GM23338 (cell line): ENCODE measurements around the gene SPINDOC. TPM values are rescaled to one million over a fixed set of nuclear protein-coding genes. Genes with fewer than 3 reads are reported as not detected.

ENCODE experiments used
- ATAC-seq: fragments of 200-7000 bp; cut with Tn5 transposase; 3 replicates; pipeline ENCODE4 v1.9.1; 2020
- DNase-seq: peaks from one replicate; pipeline ENCODE4 v3.0.0-alpha.2; 2015; ENCODE audit warnings: low spot score
- H2AFZ ChIP-seq: fragments of 200-600 bp; sonication (generic); 2 replicates; pipeline ENCODE4 v1.8.0; 2016; ENCODE audit warnings: antibody characterized with exemption, mild to moderate bottlenecking, moderate library complexity
- H3F3A ChIP-seq: fragments of 200-600 bp; sonication (generic); replicated peaks from 2 replicates; pipeline ENCODE4 v1.8.0; 2017; ENCODE audit warnings: antibody characterized with exemption, mixed run types, low read depth
- H3K27ac ChIP-seq: fragments of 200-600 bp; sonication (generic); 2 replicates; pipeline ENCODE4 v1.6.1; 2016; ENCODE audit warnings: low read depth
- H3K27me3 ChIP-seq: fragments of 200-600 bp; sonication (generic); 2 replicates; pipeline ENCODE4 v1.8.0; 2016; ENCODE audit warnings: mild to moderate bottlenecking, mixed run types, moderate library complexity; ENCODE audit not compliant: insufficient read depth
- H3K36me3 ChIP-seq: fragments of 200-600 bp; sonication (generic); 2 replicates; pipeline ENCODE4 v1.8.0; 2016; ENCODE audit warnings: mild to moderate bottlenecking; ENCODE audit not compliant: insufficient read depth
- H3K4me1 ChIP-seq: fragments of 200-600 bp; sonication (generic); 2 replicates; pipeline ENCODE4 v1.8.0; 2016; ENCODE audit warnings: mild to moderate bottlenecking, moderate library complexity; ENCODE audit not compliant: insufficient read depth
- H3K4me2 ChIP-seq: fragments of 200-600 bp; sonication (generic); 2 replicates; pipeline ENCODE4 v1.7.1; 2017; ENCODE audit warnings: mixed run types
- H3K4me3 ChIP-seq: fragments of 200-600 bp; sonication (generic); 2 replicates; pipeline ENCODE4 v1.6.1; 2016; ENCODE audit warnings: mixed run types
- H3K79me2 ChIP-seq: fragments of 200-600 bp; sonication (generic); replicated peaks from 2 replicates; pipeline ENCODE4 v1.8.0; 2017; ENCODE audit warnings: mild to moderate bottlenecking; ENCODE audit not compliant: insufficient read depth
- H3K9me2 ChIP-seq: fragments of 200-600 bp; sonication (generic); 2 replicates; pipeline ENCODE4 v1.8.0; 2017; ENCODE audit not compliant: insufficient read depth
- H4K20me1 ChIP-seq: fragments of 200-600 bp; sonication (generic); replicated peaks from 2 replicates; pipeline ENCODE4 v1.8.0; 2017; ENCODE audit warnings: mild to moderate bottlenecking; ENCODE audit not compliant: insufficient read depth
- H3K27ac Mint-ChIP-seq: 2 replicates; pipeline ENCODE4 v1.8.0; 2020; ENCODE audit warnings: inconsistent platforms, mild to moderate bottlenecking, moderate library complexity, mixed read lengths
- H3K27me3 Mint-ChIP-seq: 3 replicates; pipeline ENCODE4 v1.8.0; 2022; ENCODE audit warnings: low read depth, mild to moderate bottlenecking, moderate library complexity, mixed read lengths, inconsistent platforms; ENCODE audit not compliant: insufficient read depth, poor library complexity
- H3K36me3 Mint-ChIP-seq: 3 replicates; pipeline ENCODE4 v1.8.0; 2021; ENCODE audit warnings: low read depth, mild to moderate bottlenecking, inconsistent platforms, moderate library complexity, mixed read lengths
- H3K4me1 Mint-ChIP-seq: 3 replicates; pipeline ENCODE4 v1.8.0; 2020; ENCODE audit warnings: mild to moderate bottlenecking, inconsistent platforms, mixed read lengths
- H3K4me3 Mint-ChIP-seq: 3 replicates; pipeline ENCODE4 v1.8.0; 2021; ENCODE audit warnings: moderate library complexity, mild to moderate bottlenecking, inconsistent platforms, mixed read lengths
- H3K9me3 Mint-ChIP-seq: 3 replicates; pipeline ENCODE4 v1.8.0; 2020; ENCODE audit warnings: moderate library complexity, mild to moderate bottlenecking, inconsistent platforms, mixed read lengths
- CTCF ChIP-seq, 2 experiments: fragments of 200-600 bp in 1 of 2; sonication (generic) in 1 of 2; conservative IDR thresholded peaks; 2 replicates each; pipeline versions ENCODE4 v1.5.1 to v1.6.1; 2016 to 2017; ENCODE audit warnings: antibody characterized with exemption in 2 of 2, low read depth in 2 of 2, mild to moderate bottlenecking in 2 of 2, moderate library complexity in 1 of 2
- POLR2AphosphoS5 ChIP-seq: IDR thresholded peaks from 2 replicates; pipeline ENCODE4 v1.6.1; 2016; ENCODE audit warnings: antibody characterized with exemption, low read depth
- STAT1 ChIP-seq: IDR thresholded peaks from one replicate; pipeline ENCODE4 v1.6.1; 2016; ENCODE audit warnings: antibody characterized with exemption; ENCODE audit not compliant: unreplicated experiment
- ZNF331 ChIP-seq: fragments of 250-450 bp; sonication (Bioruptor Pico); IDR thresholded peaks from 2 replicates; pipeline ENCODE4 v1.5.0; 2020; ENCODE audit warnings: low read depth, mild to moderate bottlenecking, moderate library complexity
- long read RNA-seq: library from polyadenylated mRNA; unstranded; transcript quantifications from one replicate; pipeline ENCODE4 v2.0.0, GENCODE V29; 2020; ENCODE audit not compliant: unreplicated experiment
- polyA plus RNA-seq: library from polyadenylated mRNA; unstranded; fragments of >200 nt; fragmentation: Nextera tagmentation; extraction: Ambion mirVana; gene quantifications from 2 replicates; pipeline ENCODE4 v1.2.1, GENCODE V29; 2016
- total RNA-seq: library from RNA; depleted of rRNA; stranded (reverse); fragments of >200 nt; shearing (Covaris generic); gene quantifications from 2 replicates; pipeline ENCODE4 v1.2.3, GENCODE V29; 2014; rRNA removed

SPINDOC gene
- 65.5 and 84.7 TPM in 2 replicates for total RNA-seq
- 9.4 and 12.9 TPM in 2 replicates for polyA plus RNA-seq
- long read RNA-seq, partial matches to known transcripts = 0 of 1 reads
- long read RNA-seq, other reads (novel, unspliced or antisense) = 1 of 1 reads

- Mint-ChIP-seq H3K27ac (no peak within 1 kb of the TSS), H3K4me1 (peaks cover 36% of the 10 kb centered on the region), H3K27me3 (peaks cover 11% of the 10 kb centered on the region), H3K4me3 (peak within 1 kb of the TSS; percentile 93), H3K9me3 (no peaks in the 10 kb centered on the region), H3K36me3 (peaks cover 37% of the 10 kb centered on the region)
- TF ChIP-seq STAT1 (no peak), ZNF331 (CRISPR knock-in tag) (no peak), POLR2AphosphoS5 (peak; percentile 21; the same call in 1 of the 2 replicates)
- H3K4me2 ChIP-seq = peak within 1 kb of the TSS; percentile 96
- H3K4me3 ChIP-seq = peak within 1 kb of the TSS; percentile 83
- peaks cover 37% of the 10 kb centered on the region for H4K20me1 ChIP-seq
- peaks cover 13% of the 10 kb centered on the region for H3K36me3 ChIP-seq
- peaks cover 7% of the 10 kb centered on the region for H3K27me3 ChIP-seq
- peaks cover 10% of the 10 kb centered on the region for H3F3A ChIP-seq
- peak within 1 kb of the TSS; percentile 86 for H3K27ac ChIP-seq
- peaks cover 48% of the 10 kb centered on the region for H3K79me2 ChIP-seq
- peaks cover 30% of the 10 kb centered on the region for H3K4me1 ChIP-seq
- peak; percentile 82 for DNase-seq
- ATAC-seq = peak; percentile 63
- peak within 1 kb of the TSS; percentile 89 for H2AFZ ChIP-seq
- no peaks in the 10 kb centered on the region for H3K9me2 ChIP-seq
These were observed at the start of gene SPINDOC for GRCh38 chr11:63813035-63813562. Gene SPINDOC (plus strand): TSS chr11:63813456. CDS start chr11:63813687, 231 bp downstream.

GRCh38 chr11:63763496-63764339 lies 49.5 kb upstream of the SPINDOC start:
- ATAC-seq (peak; percentile 17), DNase-seq (peak; percentile 91)
- peaks cover 56% of the 10 kb centered on the region for H3K4me1 ChIP-seq
- H3K27me3 Mint-ChIP-seq = peaks cover 38% of the 10 kb centered on the region
- H3K27me3 ChIP-seq = no peaks in the 10 kb centered on the region
- peaks cover 6% of the 10 kb centered on the region; the same call in 2 of the 3 replicates for H3K9me3 Mint-ChIP-seq
- no peak overlapping the region for H2AFZ ChIP-seq
- peak overlapping the region; percentile 99 for H3K4me3 ChIP-seq
- peak overlapping the region; percentile 88 for H3K4me3 Mint-ChIP-seq
- peak overlapping the region; percentile 95 for H3K27ac ChIP-seq
- H3K79me2 ChIP-seq = peaks cover 64% of the 10 kb centered on the region
- H3K27ac Mint-ChIP-seq = peak overlapping the region; percentile 92
- no peaks in the 10 kb centered on the region for H3K9me2 ChIP-seq
- H3F3A ChIP-seq = peaks cover 22% of the 10 kb centered on the region
- H3K36me3 Mint-ChIP-seq = peaks cover 35% of the 10 kb centered on the region
- TF ChIP-seq POLR2AphosphoS5 = peak; percentile 91
- no peak for TF ChIP-seq CTCF (conservative IDR thresholded peaks at IDR 0.05; ENCODE audit: low read depth in 2 of 2)
- peaks cover 32% of the 10 kb centered on the region for H4K20me1 ChIP-seq
- peak overlapping the region; percentile 98 for H3K4me2 ChIP-seq
- H3K4me1 Mint-ChIP-seq = peaks cover 51% of the 10 kb centered on the region
- no peaks in the 10 kb centered on the region for H3K36me3 ChIP-seq

GRCh38 chr11:63764340-63764678 lies 48.9 kb upstream of the SPINDOC start:
- peak overlapping the region; percentile 98 for H3K4me2 ChIP-seq
- Mint-ChIP-seq H3K27ac (no peak overlapping the region), H3K4me1 (peaks cover 47% of the 10 kb centered on the region), H3K27me3 (peaks cover 38% of the 10 kb centered on the region), H3K4me3 (peak overlapping the region; percentile 61), H3K9me3 (peaks cover 6% of the 10 kb centered on the region; the same call in 2 of the 3 replicates), H3K36me3 (peaks cover 30% of the 10 kb centered on the region)
- no peak overlapping the region for H2AFZ ChIP-seq
- H3K4me3 ChIP-seq = peak overlapping the region; percentile 99
- H3K4me1 ChIP-seq = peaks cover 50% of the 10 kb centered on the region
- H3K36me3 ChIP-seq = no peaks in the 10 kb centered on the region
- ATAC-seq = no peak; the same call in 1 of the 3 replicates
- peaks cover 61% of the 10 kb centered on the region for H3K79me2 ChIP-seq
- H3K27me3 ChIP-seq = no peaks in the 10 kb centered on the region
- peak overlapping the region; percentile 81 for H3K27ac ChIP-seq
- H4K20me1 ChIP-seq = peaks cover 26% of the 10 kb centered on the region
- peaks cover 22% of the 10 kb centered on the region for H3F3A ChIP-seq
- no peaks in the 10 kb centered on the region for H3K9me2 ChIP-seq
- no peak for DNase-seq
- no peak for TF ChIP-seq STAT1
